HPDE6-E6E7 (cell line): ENCODE measurements around the gene TMEM131.

Source experiments
- DNase-seq: peaks from one replicate; pipeline ENCODE4 v3.0.0; 2011; ENCODE audit warnings: missing footprints; ENCODE audit errors: extremely low spot score

The TMEM131 gene

DNA sequence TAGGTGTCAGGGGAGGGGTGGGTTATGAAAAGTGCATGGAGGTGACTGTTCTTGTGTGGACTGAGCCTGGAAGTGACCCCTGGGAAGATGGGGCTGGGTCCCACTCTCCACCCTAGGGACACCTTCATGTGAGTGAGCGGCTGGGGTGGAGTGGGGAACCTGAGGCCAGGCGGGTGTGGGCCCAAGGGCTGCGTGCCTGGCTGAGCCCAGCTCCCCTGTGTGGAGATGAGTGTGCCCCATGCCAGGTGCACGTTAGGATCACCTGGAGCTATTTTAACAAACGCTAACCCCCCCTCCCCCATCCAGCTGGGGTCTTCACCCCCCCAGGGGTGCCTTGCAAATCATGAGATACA lies 255.9 kb downstream of the TMEM131 start:
- no peak for DNase-seq

- DNase-seq = no peak
These were observed 256.5 kb downstream of the TMEM131 start for GRCh38 chr2:97739020-97739892.

GRCh38 chr2:97738179-97739019 lies 257.3 kb downstream of the TMEM131 start:
- no peak for DNase-seq

GRCh38 chr2:97737421-97738178 lies 258.1 kb downstream of the TMEM131 start:
- DNase-seq = no peak

- no peak for DNase-seq
These were observed 259.0 kb downstream of the TMEM131 start for GRCh38 chr2:97736608-97737330.

DNA sequence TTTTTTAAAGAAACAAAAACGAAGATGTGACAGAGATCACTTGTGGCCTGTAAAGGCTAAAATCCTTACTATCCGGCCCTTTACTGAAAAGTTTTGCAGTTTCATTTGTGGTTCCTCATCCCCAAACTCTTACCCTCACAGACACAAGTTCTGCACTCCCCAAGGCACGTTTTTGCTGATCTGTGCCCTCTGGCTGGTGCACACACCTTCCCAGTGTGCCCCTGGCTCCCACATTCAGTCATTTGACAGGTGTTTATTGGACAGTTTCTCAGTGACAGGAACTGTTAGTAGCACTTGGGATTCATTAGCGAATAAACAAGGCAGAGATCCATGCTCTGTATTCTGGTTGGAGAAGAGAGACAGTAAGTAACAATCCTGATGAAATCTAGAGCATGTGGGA lies 259.6 kb downstream of the TMEM131 start:
- no peak for DNase-seq

GRCh38 chr2:97735161-97735561 lies 260.6 kb downstream of the TMEM131 start:
- DNase-seq = no peak

DNA sequence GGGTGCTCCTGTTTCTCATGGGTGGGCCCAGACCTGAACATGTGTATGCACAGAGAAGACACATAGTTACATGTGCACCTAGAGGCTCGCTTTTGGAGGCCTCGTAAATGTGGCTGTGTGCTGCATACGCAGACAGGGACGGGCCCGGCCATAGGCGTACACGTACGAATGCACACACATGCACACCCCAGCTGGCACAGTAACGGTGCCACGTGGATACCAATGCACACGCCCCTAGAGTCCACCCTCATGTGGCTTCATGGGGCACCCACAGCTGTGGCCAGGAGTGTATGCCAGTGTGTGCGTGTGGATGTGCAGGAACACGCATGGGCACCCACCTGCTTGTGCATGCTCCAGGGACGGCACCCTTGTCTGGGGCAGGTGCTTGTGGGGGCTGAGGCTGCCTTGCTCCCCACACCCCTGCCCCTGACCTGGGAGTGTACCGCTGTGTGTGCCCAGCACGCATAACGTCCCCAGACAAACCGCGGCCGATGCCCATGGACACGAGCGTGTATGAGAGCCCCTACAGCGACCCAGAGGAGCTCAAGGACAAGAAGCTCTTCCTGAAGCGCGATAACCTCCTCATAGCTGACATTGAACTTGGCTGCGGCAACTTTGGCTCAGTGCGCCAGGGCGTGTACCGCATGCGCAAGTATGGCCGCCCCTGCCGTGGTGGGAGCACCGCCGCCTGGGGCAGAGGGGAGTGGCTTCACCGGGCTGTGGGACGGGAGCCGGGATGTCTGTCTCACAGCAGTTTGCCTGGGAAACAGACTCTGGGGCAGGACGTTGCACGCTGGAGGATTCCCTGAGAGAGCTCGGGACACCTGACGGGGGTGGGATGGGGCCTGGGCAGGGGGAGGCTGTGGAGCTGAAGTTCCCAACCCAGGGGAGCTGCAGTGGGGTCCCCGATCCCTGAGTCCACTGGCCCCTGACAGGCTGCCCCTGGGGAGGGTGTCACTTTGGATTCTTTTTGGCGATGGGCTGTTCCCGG lies 261.4 kb downstream of the TMEM131 start:
- no peak for DNase-seq

GRCh38 chr2:97733341-97734035 lies 262.3 kb downstream of the TMEM131 start:
- no peak for DNase-seq

- DNase-seq = no peak
These were observed 263.1 kb downstream of the TMEM131 start for GRCh38 chr2:97732436-97733340.

GRCh38 chr2:97731274-97732020 lies 264.3 kb downstream of the TMEM131 start:
- no peak for DNase-seq

GRCh38 chr2:97730245-97730644 lies 265.5 kb downstream of the TMEM131 start:
- no peak for DNase-seq

GRCh38 chr2:97728091-97728731 lies 267.5 kb downstream of the TMEM131 start:
- DNase-seq = no peak

GRCh38 chr2:97727296-97727695 lies 268.5 kb downstream of the TMEM131 start:
- no peak for DNase-seq

DNA sequence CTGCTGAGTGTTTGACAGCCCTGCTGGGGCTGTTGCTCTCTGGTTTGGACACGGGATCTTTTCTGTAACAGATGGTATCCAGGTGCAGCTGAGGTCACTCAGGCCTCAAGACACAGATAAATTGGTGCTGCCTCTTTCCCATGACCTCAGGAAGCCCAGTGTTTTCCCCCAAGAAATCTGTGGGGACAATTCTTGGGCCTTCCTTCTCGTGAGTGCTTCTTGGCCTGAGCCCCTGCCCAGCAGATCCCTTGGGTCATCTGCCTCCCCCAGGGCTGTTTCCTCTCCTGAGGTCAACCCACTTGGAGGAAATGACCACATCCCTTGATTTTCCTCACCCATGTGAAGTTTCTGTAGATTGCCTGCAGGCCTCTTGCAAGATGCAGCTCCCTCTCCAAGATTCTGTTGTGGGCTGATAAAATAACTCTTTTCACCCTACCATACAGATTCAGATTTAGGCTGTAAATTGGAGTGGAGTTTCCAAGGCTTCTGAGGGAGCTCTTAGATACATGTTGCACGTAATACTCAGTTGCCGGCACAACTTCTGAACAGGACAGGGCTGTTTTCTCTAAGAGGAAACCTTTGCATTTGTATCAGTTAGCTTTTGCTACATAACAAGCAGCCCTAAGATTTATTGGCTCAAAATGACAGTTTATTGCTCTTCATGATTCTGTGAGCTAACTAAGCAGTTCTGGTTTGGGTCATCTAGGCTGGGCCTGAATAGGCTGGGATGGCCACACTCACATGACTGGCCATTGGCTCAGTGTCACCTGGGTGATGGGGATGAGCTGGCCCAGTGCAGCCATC lies 269.3 kb downstream of the TMEM131 start:
- no peak for DNase-seq

GRCh38 chr2:97724946-97725688 lies 270.6 kb downstream of the TMEM131 start:
- DNase-seq = no peak
